HepG2 (cell line): ENCODE results near the gene ZNF326. TPM values are rescaled to one million over a fixed set of nuclear protein-coding genes. Genes with fewer than 3 reads are reported as not detected.

Experiments
- DZIP1 ChIP-seq: sonication (generic); formaldehyde crosslinking; IDR thresholded peaks from 2 replicates; pipeline ENCODE4 v1.5.0; 2020; ENCODE audit warnings: mild to moderate bottlenecking, missing genetic modification reagents
- HES4 ChIP-seq: sonication (generic); formaldehyde crosslinking; IDR thresholded peaks from 2 replicates; pipeline ENCODE4 v1.9.0; 2021; ENCODE audit warnings: mild to moderate bottlenecking, missing genetic modification reagents, borderline replicate concordance
- HINFP ChIP-seq: sonication (generic); formaldehyde crosslinking; IDR thresholded peaks from 2 replicates; pipeline ENCODE4 v1.4.0; 2020; ENCODE audit warnings: low read depth, mild to moderate bottlenecking, missing genetic modification reagents
- HOXA7 ChIP-seq: sonication (generic); formaldehyde crosslinking; IDR thresholded peaks from 2 replicates; pipeline ENCODE4 v1.8.1; 2022; ENCODE audit warnings: mild to moderate bottlenecking, missing genetic modification reagents, moderate library complexity
- KLF6 ChIP-seq: IDR thresholded peaks from 2 replicates; pipeline ENCODE4 v1.8.0; 2016; ENCODE audit warnings: missing biosample characterization, missing genetic modification reagents
- MLXIP ChIP-seq: sonication (generic); formaldehyde crosslinking; IDR thresholded peaks from 2 replicates; pipeline ENCODE4 v1.9.0; 2021; ENCODE audit warnings: missing genetic modification reagents, borderline replicate concordance
- STAT5B ChIP-seq: sonication (generic); formaldehyde crosslinking; IDR thresholded peaks from 2 replicates; pipeline ENCODE4 v1.4.0; 2020; ENCODE audit warnings: missing genetic modification reagents
- TCF7L2 ChIP-seq: IDR thresholded peaks from 2 replicates; pipeline ENCODE4 v1.6.1; 2011; ENCODE audit warnings: mild to moderate bottlenecking, low read depth, low read length, moderate library complexity
- ZNF790 ChIP-seq: sonication (generic); formaldehyde crosslinking; IDR thresholded peaks from 2 replicates; pipeline ENCODE4 v1.8.0; 2022; ENCODE audit warnings: missing genetic modification reagents, mild to moderate bottlenecking, borderline replicate concordance
- ZNF850 ChIP-seq: sonication (generic); formaldehyde crosslinking; conservative IDR thresholded peaks from 2 replicates; pipeline ENCODE4 v1.9.0; 2021; ENCODE audit warnings: mild to moderate bottlenecking, missing genetic modification reagents
- polyA plus RNA-seq, 8 experiments: library from polyadenylated mRNA; depleted of rRNA in 3 of 8; stranded (reverse) in 7 of 8; unstranded in 1 of 8; fragments of >200 nt; fragmentation: Illumina TruSeq in 4 of 8; extraction: Trizol in 4 of 8; gene quantifications; 2 replicates each; pipeline versions ENCODE4 v1.2.1 to v1.2.3, GENCODE V29; 2011 to 2016; ENCODE audit warnings: low read depth in 4 of 8, missing spikeins in 1 of 8, mixed read lengths in 1 of 8; ENCODE audit not compliant: insufficient read depth in 1 of 8
- total RNA-seq, 5 experiments: library from RNA; depleted of rRNA; stranded (reverse); fragments of >200 nt; fragmentation: Illumina TruSeq; extraction: Trizol; gene quantifications; 2 replicates each; pipeline ENCODE4 v1.2.3, GENCODE V29; 2016; ENCODE audit warnings: low read depth in 1 of 5

Gene ZNF326
- total and polyA plus RNA-seq, 2 of the 13 experiments (the other 11 are each of a cell fraction or from before 2014, with no cell fraction given), result 6.3 to 16.4 TPM

GRCh38 chr1:89966656-89967055 lies 28.3 kb upstream of the ZNF326 start (continued):
- TF ChIP-seq MLXIP (CRISPR knock-in tag), result no peak
- no peak for TF ChIP-seq HINFP
- no peak for TF ChIP-seq ZNF850 (CRISPR knock-in tag)
- TF ChIP-seq HOXA7 (CRISPR knock-in tag), result no peak
- TF ChIP-seq TCF7L2, result no peak
- TF ChIP-seq ZNF790 (CRISPR knock-in tag), result no peak
- TF ChIP-seq STAT5B (CRISPR knock-in tag), result no peak
- TF ChIP-seq HES4, result no peak
- TF ChIP-seq KLF6, result no peak
- TF ChIP-seq DZIP1, result no peak
